Measurements from ENCODE around the gene EMSY.

DNA sequence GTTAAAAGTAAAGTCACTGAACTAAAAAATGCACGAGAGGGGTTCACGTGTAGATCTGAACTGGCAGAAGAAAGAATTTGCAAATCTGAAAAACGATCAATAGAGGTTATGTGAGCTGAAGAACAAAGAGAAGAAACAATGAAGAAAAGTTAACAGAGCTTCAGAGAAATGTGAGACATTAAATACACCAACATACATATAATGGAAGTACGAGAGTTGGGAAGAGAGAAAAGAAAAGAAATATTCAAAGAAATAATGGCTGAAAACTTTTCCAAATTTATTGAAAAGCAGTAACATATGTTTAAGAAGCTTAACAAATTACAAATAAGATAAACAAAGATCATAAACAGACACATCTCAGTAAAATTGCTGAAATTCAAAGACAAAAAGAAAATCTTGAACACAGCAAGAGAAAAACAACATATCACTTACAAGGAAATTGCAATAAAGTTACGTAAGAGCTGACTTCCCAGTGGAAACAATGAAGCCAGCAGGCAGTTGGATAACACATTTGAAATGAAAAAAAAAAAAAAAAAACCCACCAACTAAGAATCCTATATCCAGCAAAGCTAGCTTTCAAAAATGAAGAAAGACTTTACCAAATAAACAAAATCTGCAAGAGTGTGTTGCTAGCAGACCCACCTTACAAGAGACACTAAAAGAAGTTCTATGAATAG lies 56.8 kb downstream of the EMSY start:
- TF ChIP-seq, protein P1, sequence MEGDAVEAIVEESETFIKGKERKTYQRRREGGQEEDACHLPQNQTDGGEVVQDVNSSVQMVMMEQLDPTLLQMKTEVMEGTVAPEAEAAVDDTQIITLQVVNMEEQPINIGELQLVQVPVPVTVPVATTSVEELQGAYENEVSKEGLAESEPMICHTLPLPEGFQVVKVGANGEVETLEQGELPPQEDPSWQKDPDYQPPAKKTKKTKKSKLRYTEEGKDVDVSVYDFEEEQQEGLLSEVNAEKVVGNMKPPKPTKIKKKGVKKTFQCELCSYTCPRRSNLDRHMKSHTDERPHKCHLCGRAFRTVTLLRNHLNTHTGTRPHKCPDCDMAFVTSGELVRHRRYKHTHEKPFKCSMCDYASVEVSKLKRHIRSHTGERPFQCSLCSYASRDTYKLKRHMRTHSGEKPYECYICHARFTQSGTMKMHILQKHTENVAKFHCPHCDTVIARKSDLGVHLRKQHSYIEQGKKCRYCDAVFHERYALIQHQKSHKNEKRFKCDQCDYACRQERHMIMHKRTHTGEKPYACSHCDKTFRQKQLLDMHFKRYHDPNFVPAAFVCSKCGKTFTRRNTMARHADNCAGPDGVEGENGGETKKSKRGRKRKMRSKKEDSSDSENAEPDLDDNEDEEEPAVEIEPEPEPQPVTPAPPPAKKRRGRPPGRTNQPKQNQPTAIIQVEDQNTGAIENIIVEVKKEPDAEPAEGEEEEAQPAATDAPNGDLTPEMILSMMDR (IDR thresholded peaks at IDR 0.05) = no peak
- TF ChIP-seq POLR2A (IDR thresholded peaks at IDR 0.05) = no peak

Data from uterus (tissue), 2 donors.